NT2/D1 (cell line): Measurements from ENCODE around the gene AP2A2.

ENCODE experiments used
- SUZ12 ChIP-seq: IDR thresholded peaks from 2 replicates; pipeline ENCODE4 v1.6.1; 2011; ENCODE audit not compliant: insufficient read length, insufficient read depth; ENCODE audit errors: extremely low read depth
- YY1 ChIP-seq: IDR thresholded peaks from 2 replicates; pipeline ENCODE4 v1.6.1; 2011; ENCODE audit not compliant: insufficient read length, insufficient read depth
- ZNF274 ChIP-seq: IDR thresholded peaks from 2 replicates; pipeline ENCODE4 v1.6.1; 2011; ENCODE audit warnings: mild to moderate bottlenecking, low read depth, low read length

DNA sequence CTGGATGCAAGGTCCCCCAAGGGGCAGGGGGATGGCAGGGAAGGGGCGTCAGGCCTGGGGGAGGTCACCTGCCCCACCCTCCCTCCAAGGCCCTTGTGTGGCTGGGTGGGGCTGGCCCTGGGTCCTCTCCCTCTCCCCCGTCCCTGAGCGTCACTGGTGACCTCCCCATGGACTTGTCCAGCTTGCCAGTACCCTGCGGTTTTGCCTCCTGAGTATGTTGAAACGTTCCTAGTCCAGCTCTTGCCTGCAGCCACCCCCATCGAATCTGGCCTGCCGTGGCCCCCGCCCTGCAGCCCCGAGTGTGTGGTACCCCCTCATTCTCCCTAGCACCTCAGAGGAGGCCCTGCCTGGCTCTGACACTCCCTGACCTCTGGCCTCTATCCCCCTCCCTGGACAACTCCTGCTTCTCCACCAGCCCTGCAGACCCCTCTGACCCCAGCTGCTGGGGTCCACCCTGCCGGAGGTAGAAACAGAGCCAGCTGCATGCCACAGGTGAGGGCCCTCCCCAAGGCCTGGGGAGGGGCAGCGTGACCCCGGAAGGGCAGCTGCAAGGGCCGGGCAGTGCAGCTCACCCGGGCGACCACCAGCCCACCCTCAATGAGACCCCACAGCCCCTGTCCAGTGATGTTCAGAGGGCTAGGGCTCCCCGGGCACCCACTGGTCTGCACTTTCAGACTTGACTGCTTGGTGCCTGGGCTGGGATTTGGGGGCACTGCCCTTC is 114.9 kb downstream of the AP2A2 start:
- TF ChIP-seq ZNF274 (no peak), SUZ12 (no peak), YY1 (no peak)
